B cell (primary cell): Measurements from ENCODE around the gene HOXC9. TPM values are rescaled to one million over a fixed set of nuclear protein-coding genes. Genes with fewer than 3 reads are reported as not detected.

Experiments
- ATAC-seq: fragments of 200-7000 bp; cut with Tn5 transposase; one replicate; pipeline ENCODE4 v1.10.0; 2021; ENCODE audit warnings: low read depth, mild to moderate bottlenecking, moderate number of reproducible peaks, moderate library complexity
- CTCF ChIA-PET: fragments of 350-600 bp; sonication (Branson Sonifier 250); formaldehyde crosslinking; loops from one replicate; lab custom pipeline; 2021; ENCODE audit warnings: antibody characterized with exemption, inconsistent platforms; lab: Charles Lee
- POLR2A ChIA-PET: fragments of 350-600 bp; sonication (Branson Sonifier 250); formaldehyde crosslinking; loops from one replicate; lab custom pipeline; 2021; ENCODE audit warnings: antibody characterized with exemption; lab: Charles Lee
- DNase-seq: peaks from one replicate; pipeline ENCODE4 v3.0.0; 2013
- H2AFZ ChIP-seq: 2 replicates; pipeline ENCODE4 v1.6.1; 2012; ENCODE audit warnings: mild to moderate bottlenecking, low read depth, low read length; ENCODE audit not compliant: insufficient read depth, poor library complexity, severe bottlenecking
- H3K27ac ChIP-seq, 2 donors: 1 replicate in 1 of 2; 2 replicates in 1 of 2; pipeline ENCODE4 v1.5.1; 2012 to 2013; ENCODE audit warnings: low read length in 2 of 2, mild to moderate bottlenecking in 2 of 2, moderate library complexity in 1 of 2
- H3K27me3 ChIP-seq, 4 experiments: fragments of 200-600 bp in 1 of 4; sonication (generic) in 1 of 4; replicated peaks in 1 of 4; 1 replicate in 2 of 4; 2 replicates in 2 of 4; pipeline versions ENCODE4 v1.6.1 to v1.7.0; 2013 to 2016; ENCODE audit warnings: low read length in 3 of 4, mild to moderate bottlenecking in 2 of 4, mixed read lengths in 1 of 4, moderate library complexity in 1 of 4; ENCODE audit not compliant: insufficient read depth in 4 of 4, control insufficient read depth in 3 of 4; ENCODE audit errors: control extremely low read depth in 1 of 4
- H3K36me3 ChIP-seq, 2 experiments: replicated peaks in 1 of 2; 1 replicate in 1 of 2; 2 replicates in 1 of 2; pipeline versions ENCODE4 v1.6.1 to v1.7.1; 2013; ENCODE audit warnings: low read length in 1 of 2; ENCODE audit not compliant: insufficient read depth in 2 of 2, control insufficient read depth in 1 of 2; ENCODE audit errors: control extremely low read depth in 1 of 2, extremely low read depth in 1 of 2
- H3K4me1 ChIP-seq, 2 donors: fragments of 200-600 bp in 1 of 2; sonication (generic) in 1 of 2; 1 replicate in 1 of 2; 2 replicates in 1 of 2; pipeline versions ENCODE4 v1.5.1 to v1.6.1; 2013 to 2017; ENCODE audit warnings: low read length in 2 of 2; ENCODE audit not compliant: control insufficient read depth in 2 of 2, insufficient read depth in 2 of 2
- H3K4me2 ChIP-seq: replicated peaks from 2 replicates; pipeline ENCODE3; 2012; ENCODE audit warnings: mild to moderate bottlenecking, low read depth, low read length; ENCODE audit not compliant: poor library complexity, severe bottlenecking
- H3K4me3 ChIP-seq, 5 experiments: fragments of 200-600 bp in 1 of 5; sonication (generic) in 1 of 5; 1 replicate in 3 of 5; 2 replicates in 2 of 5; pipeline versions ENCODE4 v1.5.1 to v1.7.0; 2011 to 2016; ENCODE audit warnings: low read length in 4 of 5, mild to moderate bottlenecking in 4 of 5, low read depth in 2 of 5, control low read depth in 1 of 5, moderate library complexity in 1 of 5; ENCODE audit not compliant: insufficient read depth in 1 of 5; ENCODE audit errors: control extremely low read depth in 1 of 5, extremely low read depth in 1 of 5
- H3K79me2 ChIP-seq: fragments of 200-600 bp; sonication (generic); one replicate; pipeline ENCODE4 v1.6.0; 2016; ENCODE audit warnings: low read length; ENCODE audit not compliant: control insufficient read depth, insufficient read depth
- H3K9ac ChIP-seq: fragments of 200-600 bp; sonication (generic); 2 replicates; pipeline ENCODE4 v1.6.1; 2017; ENCODE audit warnings: mild to moderate bottlenecking, low read length, moderate library complexity
- H3K9me3 ChIP-seq, 3 donors: one replicate each; pipeline versions ENCODE4 v1.6.1 to v1.7.1; 2013; ENCODE audit warnings: low read length in 2 of 3; ENCODE audit not compliant: control insufficient read depth in 2 of 3, insufficient read depth in 1 of 3; ENCODE audit errors: control extremely low read depth in 1 of 3
- H4K20me1 ChIP-seq: 2 replicates; pipeline ENCODE4 v1.6.0; 2012; ENCODE audit warnings: mild to moderate bottlenecking, low read length; ENCODE audit not compliant: insufficient read depth, control insufficient read depth, poor library complexity, severe bottlenecking
- H3K27ac Mint-ChIP-seq: one replicate; pipeline ENCODE4 v1.8.0; 2021; ENCODE audit warnings: mixed read lengths
- H3K27me3 Mint-ChIP-seq: one replicate; pipeline ENCODE4 v1.8.0; 2021; ENCODE audit warnings: mixed read lengths
- H3K4me1 Mint-ChIP-seq: one replicate; pipeline ENCODE4 v1.8.0; 2021; ENCODE audit warnings: mixed read lengths
- H3K4me3 Mint-ChIP-seq: one replicate; pipeline ENCODE4 v1.8.0; 2021; ENCODE audit warnings: mixed read lengths
- H3K9me3 Mint-ChIP-seq: one replicate; pipeline ENCODE4 v1.8.0; 2022; ENCODE audit warnings: mixed read lengths; ENCODE audit not compliant: insufficient read depth
- EZH2 ChIP-seq: IDR thresholded peaks from 2 replicates; pipeline ENCODE4 v1.6.1; 2012; ENCODE audit warnings: borderline replicate concordance, low read depth, mild to moderate bottlenecking, moderate library complexity, low read length; ENCODE audit not compliant: insufficient read depth, poor library complexity, severe bottlenecking
- WGBS: methylation state at CpG from one replicate; pipeline ENCODE4 v1.1.5; 2013; ENCODE audit warnings: missing lambda C conversion rate; ENCODE audit not compliant: insufficient coverage; 5-methylcytosine and 5-hydroxymethylcytosine counted together
- intact Hi-C: fragments of 100-400 bp; cut with micrococcal nuclease; formaldehyde crosslinking; loops from one replicate; pipeline ENCODE4 v1.10.0; 2022
- polyA plus RNA-seq: library from polyadenylated mRNA; depleted of rRNA; stranded (reverse); fragments of >200 nt; gene quantifications from 2 replicates; pipeline ENCODE4 v1.2.3, GENCODE V29; 2012
- total RNA-seq, 2 donors: library from RNA; stranded (reverse); fragments of 120-200 nt in 1 of 2; gene quantifications; 1 replicate in 1 of 2; 2 replicates in 1 of 2; pipeline versions ENCODE4 v1.2.3 to v1.2.4, GENCODE V29; 2013 to 2022
- TF ChIP-seq, protein P1 (sequence below): fragments of 200-600 bp; IDR thresholded peaks from one replicate; pipeline ENCODE4 v1.8.0; 2022; ENCODE audit warnings: antibody characterized with exemption, mild to moderate bottlenecking

HOXC9 gene
- total and polyA plus RNA-seq, 2 donors (not counting 1 experiment from before 2014, with no cell fraction given) = not detected

- Mint-ChIP-seq H3K9me3 (no peaks in the 10 kb centered on the region), H3K27ac (peak overlapping the region; percentile 32), H3K4me3 (no peak overlapping the region), H3K4me1 (peaks cover 15% of the 10 kb centered on the region), H3K27me3 (peaks cover 87% of the 10 kb centered on the region)
- WGBS = 8% methylated on average over 27 of the region's 30 CpGs
- ChIA-PET POLR2A (interaction anchor here (0.8 kb wide), 1 partner anchor 257 kb away, joined by 3 read pairs; no protein-coding TSS in a partner anchor), CTCF (interaction anchor here (1.0 kb wide), 2 partner anchors 15 to 224 kb away, joined by 3 read pairs; no protein-coding TSS in a partner anchor)
- H3K79me2 ChIP-seq = no peaks in the 10 kb centered on the region
- H3K9ac ChIP-seq = no peak overlapping the region
- no peaks in the 10 kb centered on the region for H3K36me3 ChIP-seq
- peaks cover 0 to 79% (median 12%) of the 10 kb centered on the region in 3 donors for H3K9me3 ChIP-seq
- DNase-seq = no peak
- H3K27ac ChIP-seq = no peak overlapping the region
- peaks cover 27 to 39% of the 10 kb centered on the region in 2 donors for H3K4me1 ChIP-seq
- H4K20me1 ChIP-seq = no peaks in the 10 kb centered on the region
- intact Hi-C loops = no loop called here
- peaks cover 0 to 97% (median 93%) of the 10 kb centered on the region in 4 experiments for H3K27me3 ChIP-seq
- H3K4me3 ChIP-seq = no peak overlapping the region
- H3K4me2 ChIP-seq = peak overlapping the region; percentile 1
- TF ChIP-seq, protein P1, sequence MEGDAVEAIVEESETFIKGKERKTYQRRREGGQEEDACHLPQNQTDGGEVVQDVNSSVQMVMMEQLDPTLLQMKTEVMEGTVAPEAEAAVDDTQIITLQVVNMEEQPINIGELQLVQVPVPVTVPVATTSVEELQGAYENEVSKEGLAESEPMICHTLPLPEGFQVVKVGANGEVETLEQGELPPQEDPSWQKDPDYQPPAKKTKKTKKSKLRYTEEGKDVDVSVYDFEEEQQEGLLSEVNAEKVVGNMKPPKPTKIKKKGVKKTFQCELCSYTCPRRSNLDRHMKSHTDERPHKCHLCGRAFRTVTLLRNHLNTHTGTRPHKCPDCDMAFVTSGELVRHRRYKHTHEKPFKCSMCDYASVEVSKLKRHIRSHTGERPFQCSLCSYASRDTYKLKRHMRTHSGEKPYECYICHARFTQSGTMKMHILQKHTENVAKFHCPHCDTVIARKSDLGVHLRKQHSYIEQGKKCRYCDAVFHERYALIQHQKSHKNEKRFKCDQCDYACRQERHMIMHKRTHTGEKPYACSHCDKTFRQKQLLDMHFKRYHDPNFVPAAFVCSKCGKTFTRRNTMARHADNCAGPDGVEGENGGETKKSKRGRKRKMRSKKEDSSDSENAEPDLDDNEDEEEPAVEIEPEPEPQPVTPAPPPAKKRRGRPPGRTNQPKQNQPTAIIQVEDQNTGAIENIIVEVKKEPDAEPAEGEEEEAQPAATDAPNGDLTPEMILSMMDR = no peak
- TF ChIP-seq EZH2 = no peak
- H2AFZ ChIP-seq = no peak overlapping the region
- no peak for ATAC-seq
Measured at GRCh38 chr12:53983950-53984572, 15.9 kb upstream of the HOXC9 start.
